Stimulated activated CD8-positive, alpha-beta memory T cell treated with anti-CD3 and anti-CD28 coated beads, Interleukin-7, amount 100 ng/mL, for 4 hours (primary cell): Measurements from ENCODE around the gene PHF23.
"Not testable (repeated sequence)": the region's sequence is repeated elsewhere in the genome, so short reads cannot be mapped to it uniquely, and the experiment has no call there.

ENCODE experiments used
- DNase-seq, 2 donors: peaks; one replicate each; pipeline ENCODE4 v3.0.0-alpha.2; 2020; ENCODE audit warnings: low read depth in 2 of 2

The PHF23 gene

DNA sequence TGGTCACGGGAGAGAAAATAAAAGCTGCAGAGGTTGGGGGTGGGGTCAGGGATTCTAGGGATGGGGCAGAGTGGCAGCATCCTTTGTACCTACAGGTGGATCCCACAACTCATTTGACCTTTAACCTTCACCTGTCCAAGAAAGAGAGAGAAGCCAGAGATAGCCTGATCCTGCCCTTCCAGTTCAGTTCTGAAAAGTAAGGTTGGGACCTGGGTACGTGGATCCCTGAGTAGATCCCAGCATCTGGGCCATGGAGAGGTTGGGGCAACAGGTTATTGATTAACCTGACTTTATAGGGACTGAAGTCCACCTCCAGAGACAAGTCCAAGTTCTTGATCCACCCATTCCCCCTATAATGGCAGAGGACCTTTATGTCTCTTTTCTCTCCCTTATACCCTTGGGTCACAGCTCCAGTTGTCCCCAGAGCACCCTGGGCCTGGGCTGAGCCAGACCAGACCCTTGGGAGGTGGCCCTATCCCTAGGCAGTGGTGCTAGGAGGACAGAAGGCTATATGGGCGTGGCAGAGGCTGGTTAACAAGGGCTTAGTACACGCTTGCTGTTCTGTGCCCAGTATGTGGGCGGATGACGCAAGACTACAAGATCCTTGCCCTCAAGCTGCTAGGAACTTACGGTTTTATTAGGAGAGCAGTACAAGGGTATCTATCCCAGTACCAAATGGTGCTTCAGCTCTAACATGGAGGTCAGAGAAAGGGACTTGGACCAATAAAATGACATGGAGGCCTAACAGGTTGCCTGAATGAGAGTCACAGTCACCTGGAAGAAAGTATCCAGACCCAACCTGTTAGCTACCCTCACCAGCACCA is 19.7 kb upstream of the PHF23 start:
- no peak for DNase-seq

DNA sequence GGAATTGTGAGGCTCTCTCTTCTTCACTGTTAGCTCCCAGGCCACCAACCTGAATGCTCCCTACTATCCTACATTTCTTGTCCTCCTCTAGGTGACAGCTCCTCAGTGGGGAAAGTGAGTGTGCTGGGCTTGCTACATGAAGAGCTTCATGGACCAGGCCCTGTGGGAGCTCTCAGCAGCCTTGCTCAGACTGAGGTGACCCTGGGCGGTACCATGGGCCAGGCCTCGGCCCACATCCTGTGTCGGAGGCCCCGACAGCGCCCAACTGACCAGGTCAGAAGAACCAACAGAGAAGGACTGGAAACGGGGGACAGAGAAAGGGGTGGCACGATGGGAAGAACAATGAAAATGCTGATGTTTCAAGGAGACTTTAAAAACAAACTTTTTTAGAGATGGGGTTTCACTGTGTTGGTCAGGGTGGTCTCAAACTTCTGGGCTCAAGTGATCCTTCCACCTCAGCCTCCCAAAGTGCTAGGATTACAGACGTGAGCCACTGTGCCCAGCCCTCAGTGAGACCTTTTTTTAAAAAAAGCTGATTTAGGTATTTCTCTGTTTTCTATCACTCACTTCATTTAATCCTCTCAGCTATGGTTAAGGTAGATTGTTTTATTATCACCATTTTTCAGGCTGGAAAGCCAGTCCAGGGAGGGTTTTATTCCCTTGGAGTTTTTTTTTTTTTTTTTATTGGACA is 17.7 kb upstream of the PHF23 start:
- DNase-seq, result no peak

DNA sequence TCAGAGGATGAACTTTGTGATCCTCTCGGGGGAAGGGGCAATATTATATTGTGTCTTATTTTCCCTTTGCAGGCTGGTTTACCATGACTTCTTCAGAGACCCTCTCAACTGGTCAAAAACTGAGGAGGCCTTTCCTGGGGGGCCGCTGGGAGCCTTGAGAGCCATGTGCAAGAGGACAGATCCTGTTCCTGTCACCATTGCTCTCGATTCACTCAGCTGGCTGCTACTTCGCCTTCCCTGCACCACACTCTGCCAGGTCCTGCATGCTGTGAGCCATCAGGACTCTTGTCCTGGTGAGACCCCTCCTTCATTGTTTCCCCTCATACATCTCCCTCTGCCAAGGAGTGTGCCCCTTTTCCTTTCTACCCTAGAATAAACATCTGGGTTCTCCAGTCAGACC is 15.3 kb upstream of the PHF23 start:
- DNase-seq, result no peak

DNA sequence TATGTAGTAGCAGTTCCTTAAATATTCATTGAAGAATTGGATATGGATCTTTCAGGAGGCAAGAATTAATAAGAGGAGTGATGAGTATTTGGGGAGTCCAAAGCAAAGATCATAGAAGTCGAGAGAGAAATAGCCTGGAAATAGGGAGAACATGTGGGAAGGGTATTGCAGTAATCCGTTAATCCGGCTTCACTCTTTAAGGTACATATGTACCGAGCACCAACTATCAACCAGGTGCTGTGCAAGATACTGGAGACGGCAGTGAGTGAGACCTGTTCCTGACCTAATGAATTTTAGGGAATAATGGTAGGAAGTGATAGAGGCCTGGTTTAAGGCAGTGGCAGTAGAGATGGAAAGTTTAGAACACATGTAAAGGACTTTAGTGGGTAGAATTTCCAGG is 13.8 kb upstream of the PHF23 start:
- no peak for DNase-seq

DNA sequence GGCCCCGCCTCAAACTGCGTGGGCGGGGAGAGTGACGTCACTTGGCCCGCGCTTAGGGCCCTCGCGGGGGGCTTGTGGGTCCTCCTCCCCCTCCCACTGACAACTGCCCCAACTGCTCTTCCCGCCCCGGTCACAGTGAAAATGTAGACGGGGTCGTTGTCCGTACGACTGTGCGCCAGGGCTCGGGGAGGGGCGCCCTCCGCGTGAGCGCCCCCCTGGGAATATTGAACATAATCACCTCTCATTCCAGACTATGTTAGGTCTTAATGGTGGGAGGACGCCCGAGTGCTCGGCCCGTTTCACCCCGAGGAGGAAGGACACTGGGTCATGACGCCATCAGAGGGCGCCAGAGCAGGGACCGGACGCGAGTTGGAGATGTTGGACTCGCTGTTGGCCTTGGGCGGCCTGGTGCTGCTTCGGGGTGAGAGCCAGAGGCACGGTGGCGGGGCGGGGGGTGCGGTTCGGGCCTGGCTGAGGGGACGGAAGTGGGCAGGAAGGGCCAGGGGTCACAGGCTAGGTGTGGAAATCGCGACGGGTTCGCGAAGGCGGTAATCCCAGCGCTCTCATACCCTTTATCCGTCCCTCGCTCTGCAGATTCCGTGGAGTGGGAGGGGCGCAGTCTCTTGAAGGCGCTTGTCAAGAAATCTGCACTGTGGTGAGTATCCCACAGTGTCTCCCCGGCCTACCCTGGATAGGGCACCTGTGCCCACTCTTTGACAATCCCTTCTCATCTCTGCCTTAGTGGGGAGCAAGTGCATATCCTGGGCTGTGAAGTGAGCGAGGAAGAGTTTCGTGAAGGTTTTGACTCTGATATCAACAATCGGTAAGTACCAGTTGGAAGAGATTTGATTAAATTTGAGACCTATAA is 13.2 kb upstream of the PHF23 start, which contains the start of gene ELP5:
Gene ELP5 (plus strand): TSS at position 40 of the 868 bp plus-strand sequence. CDS start 336 bp downstream, at position 376.
- DNase-seq, result peak; percentile 79 to 80

DNA sequence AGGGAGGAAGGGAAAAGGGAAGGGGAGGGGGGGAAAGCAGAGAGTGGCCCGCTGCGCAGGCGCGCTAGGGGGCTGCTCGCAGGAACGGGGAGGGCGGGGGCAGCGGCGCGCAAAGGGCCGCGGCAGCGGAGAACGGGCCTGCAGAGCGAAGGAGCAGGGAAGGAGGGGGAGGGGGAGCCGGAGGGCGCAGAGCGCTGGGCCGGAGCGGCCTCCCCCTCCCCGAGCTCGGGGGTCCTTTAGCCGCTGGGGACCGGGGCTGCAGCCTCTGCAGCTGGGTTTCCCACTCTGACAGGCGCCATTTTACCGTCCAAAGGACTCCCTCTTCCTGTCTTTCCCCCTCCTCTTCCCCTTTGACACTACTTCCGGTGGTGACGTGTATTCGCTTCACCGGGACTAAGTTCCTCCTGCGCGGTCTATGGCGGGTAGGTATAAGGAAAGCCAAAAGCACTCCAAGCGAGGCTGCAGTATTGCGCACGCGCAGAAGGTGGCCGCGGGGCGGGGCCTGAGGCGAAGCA is 12.5 kb upstream of the PHF23 start, which contains the start of gene CTDNEP1:
Gene CTDNEP1 (minus strand): TSS at position 74 of the 515 bp plus-strand sequence. CDS start 438 bp downstream, outside the sequence.
- DNase-seq, result peak; percentile 97 to 99

DNA sequence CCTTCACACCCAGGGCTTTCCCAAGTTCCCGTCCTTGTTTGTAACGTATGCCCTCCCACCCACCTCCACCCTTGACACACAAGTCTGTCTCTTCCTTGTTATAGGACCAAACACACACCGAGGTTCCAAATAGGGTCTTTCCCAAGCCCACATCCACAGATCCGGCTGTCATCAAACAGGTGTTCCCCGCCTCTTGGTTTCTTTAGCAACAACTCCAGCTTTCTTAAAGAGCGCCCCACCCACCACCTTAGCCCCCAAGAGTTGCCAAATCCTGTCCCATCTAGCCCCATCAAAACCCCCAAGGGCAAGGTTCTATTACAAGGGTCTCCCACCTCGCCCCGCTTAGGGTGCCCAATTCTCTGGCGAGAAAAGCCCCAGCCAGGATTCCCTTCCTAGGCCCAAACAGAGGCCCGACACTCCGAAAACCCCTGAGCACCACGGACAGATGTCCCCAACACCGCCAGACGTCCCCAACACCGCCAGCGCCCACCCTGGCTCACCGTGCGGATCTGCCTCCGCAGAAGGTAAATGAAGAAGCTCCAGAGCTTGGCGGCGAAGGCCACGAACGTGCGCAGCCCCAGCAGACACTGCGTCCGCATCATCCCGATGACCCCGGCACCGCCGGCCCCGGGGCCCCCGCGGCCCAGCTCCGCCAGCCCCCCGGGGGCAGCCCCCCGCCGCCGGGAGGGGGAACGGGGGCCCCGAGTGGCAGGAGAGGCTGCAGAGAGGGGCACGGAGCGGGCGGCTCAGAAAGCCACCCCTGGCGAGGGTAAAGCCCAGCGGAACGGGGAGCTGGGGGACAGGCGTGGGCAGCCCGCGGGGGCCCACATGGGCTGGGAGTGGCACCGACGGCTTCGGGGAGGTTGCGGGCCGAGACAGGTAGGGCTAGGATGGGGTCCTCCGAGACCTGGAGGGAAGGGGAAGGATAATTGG is 11.7 kb upstream of the PHF23 start:
- DNase-seq, result no peak

DNA sequence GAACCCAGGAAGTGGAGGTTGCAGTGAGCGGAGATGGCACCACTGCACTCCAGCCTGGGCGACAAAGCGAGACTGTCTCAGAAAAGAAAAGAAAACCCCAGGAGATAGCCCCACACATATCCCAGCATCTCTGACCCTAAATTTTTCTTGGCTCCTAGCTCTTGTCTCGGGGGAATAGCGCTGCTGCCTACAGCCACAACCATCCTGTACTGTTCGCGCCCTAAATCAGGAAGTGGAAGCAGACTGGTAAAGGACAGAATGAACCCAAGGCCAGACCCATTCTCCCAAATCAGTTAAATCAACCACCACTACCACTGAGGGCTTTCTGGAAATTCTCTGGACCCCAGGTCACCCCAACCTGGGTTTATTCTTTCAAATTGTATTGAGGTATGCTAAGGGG is 10.6 kb upstream of the PHF23 start:
- DNase-seq, result no peak

DNA sequence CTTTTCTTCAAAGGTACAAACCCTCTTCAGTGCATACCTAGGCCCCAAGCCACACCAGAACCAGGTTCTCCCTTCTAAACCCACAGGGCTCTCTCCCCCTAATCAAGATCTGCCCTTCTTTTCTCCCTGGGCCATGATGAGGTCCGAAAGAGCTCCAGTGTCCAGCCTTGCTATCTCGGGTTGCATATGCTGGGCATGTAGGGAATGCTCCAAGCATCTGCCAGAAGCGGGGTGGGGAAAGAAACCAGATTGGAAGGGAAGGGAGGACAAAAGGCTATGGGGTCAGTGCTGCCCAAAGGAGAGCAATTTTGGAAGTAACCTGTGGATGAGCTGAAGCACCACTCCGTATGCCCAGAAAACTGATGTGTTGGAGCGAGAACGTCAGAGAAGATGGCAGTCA is 10.0 kb upstream of the PHF23 start:
- no peak for DNase-seq

DNA sequence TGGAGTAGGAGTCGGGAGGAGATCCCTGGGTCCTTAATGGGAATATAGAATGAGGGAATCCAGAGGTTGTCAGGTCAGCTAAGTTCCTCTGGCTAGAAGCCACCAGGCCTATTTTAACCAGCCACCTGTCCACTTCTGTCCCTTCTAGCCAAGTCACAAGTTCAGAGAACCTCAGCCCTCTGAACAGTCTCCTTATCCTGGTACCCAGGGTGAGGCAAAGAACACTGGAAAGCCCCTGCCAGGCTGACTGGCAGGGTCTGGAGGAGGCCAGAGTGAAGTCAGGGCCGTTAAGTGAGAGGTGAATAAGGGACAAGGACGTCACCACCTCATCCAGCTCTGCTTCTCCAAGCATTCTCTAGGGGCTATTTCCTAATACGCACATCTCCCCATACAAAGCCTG is 9.5 kb upstream of the PHF23 start:
- DNase-seq, result no peak

DNA sequence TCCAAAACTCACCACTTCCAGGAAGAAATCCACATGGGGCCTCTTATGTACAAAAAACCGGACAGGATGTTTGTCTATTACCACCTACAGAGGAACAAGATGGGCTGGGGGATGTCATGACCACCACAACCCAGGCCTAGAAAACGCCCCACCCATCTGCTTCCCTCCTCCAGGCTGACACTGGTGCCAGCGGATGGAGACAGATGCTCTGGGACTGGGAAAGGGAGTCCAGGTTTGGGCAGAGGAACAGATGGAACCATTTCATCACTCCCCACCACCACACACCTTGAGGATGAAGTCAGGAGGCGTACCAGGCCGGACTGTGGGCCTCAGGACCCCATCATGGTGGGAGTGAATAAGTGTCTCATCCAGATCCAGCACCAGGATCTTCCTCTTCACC is 7.5 kb upstream of the PHF23 start:
- DNase-seq, result no peak

DNA sequence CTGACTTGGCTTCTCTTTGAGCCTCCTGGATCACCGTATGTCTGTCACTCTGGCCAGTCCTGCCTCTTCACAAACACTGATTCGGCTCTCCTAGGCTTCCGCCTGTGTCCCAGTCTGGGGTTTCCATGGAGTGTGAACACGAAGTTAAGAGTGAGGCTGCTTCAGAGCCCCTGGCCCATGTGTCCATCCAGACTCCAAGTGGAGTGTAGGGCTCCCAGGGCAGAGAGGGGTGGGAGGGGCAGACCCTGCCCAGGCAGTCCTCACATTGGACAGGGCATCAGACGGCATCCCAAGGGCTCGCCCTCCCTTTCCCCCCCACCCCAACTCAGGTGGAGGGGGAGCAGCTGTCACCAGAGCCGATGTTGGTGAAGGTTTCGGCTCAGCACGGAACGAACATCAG is 4.6 kb upstream of the PHF23 start:
- not testable (repeated sequence) for DNase-seq

DNA sequence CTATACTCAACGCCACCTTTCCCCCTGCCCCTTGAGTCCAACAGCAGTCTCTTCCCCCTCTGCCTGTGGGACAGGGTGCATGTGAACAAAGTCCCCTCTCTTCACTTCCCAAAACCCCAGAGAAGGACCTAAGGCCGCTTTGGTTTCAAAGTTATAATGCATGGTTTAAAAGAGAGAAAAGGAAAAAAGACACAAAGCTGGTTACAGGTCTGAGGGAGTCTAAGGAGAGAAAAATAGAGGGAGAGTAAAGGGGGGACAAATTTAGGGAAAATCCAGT is 4.1 kb upstream of the PHF23 start:
- no peak for DNase-seq

DNA sequence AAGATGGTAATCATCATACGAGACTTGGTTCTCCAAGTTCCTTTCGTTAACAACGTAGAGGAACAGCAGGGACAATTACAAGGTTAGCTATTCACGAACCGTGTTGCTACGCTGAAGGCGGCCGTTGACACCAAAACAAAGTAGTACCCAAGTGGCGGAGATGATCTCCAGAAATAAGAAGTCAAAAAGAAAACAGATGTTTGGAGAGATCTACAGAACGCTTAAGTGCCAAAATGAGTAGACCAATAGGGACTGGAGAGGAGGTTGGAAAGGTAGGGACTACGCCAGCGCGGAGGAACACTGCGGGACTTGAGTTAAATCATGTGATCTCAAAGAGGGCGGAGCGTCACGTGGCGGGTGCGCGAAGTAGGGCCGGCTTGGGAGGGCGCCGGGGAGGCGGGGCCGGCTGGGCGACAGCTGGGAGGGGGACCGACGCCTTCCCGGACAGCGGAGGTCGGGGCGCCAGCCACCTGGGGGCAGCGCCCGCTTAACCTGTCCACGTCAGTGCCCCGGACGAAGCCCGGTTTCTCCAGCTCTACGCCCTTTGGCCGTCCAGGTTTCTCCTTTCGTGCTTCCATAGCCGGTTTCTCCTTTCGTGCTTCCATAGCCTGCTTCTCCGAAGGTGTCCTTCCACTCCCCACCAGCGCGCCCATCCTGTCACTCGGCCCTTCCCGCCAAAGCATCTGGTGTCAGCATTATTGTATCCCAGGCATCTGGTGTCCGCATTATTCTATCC is 3.6 kb upstream of the PHF23 start:
- DNase-seq, result peak; percentile 89 to 91

DNA sequence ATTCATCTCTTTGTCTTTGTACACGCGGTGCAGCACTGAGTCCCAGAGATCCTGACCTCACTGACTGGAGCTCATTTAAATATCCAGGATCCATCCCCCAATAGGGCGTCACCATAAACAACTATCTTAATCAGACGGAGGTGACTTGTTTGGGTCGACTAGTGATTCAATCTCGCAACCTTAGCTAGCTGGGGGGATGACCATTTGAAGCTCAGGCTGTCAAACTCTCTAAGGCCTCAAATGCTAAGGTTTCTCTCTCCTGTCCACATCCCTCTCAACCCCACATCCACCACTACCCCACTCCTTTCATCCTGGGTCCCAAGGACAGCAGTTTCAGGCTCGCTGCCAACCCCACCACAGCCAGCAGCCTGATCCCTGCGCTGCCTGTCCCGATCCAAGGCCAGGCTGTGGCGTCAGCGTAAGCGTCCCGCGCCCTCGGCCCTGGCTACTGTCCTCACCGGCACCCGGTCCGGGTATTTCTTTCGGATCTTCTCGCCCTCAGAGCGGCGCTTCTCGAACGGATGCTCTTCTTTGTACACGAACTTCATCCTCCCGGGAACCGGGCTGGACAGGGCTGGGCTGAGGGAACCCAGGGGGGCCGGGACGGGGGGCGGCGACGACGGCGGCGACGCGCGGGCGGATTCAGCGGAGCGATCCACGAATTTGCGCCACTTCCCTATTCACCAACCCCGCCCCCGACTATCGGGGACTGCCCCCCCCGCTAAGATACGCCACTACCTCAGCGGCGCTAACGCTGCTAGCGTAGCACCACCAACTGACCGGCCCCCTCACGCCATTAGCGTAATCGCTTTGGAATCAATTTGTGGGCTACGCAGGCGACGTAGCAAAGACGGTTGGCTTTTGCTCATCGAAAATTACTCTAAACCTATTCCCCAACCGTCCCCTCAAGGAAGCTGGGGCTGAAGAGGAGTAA is 2.8 kb upstream of the PHF23 start, which contains the start of gene GABARAP:
Gene GABARAP (minus strand): TSS at position 667 of the 934 bp plus-strand sequence. CDS start 119 bp downstream, at position 548.
- DNase-seq, result peak; percentile 89

DNA sequence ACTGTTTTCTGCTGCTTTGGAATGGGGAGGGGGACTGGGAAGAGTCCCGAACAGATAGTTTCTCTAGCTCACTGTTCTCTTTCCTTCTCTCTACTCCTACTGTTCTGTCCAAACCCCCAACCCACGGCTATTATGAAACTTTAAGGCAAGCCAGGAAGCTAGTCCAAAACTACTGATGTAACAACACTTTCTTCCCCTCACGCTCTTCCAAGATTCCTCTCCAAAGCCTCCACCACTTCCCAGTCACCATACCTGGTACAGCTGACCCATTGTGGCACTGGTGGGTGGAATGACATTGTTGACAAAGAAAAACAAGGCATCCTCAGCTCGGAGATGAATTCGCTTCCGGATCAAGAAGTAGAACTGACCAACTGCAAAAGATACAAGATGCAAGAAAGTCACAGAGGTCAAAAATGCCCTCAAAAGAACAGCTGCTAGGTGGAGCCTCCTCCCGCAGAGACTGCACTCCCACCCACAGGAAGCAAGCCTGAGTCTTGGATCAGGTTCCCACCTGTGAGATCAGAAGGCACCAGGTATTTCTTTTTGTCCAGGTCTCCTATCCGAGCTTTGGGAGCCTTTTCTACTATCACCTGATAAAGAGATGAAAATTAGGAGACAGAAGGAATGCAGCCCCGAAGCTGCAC is 2.0 kb upstream of the PHF23 start:
- no peak for DNase-seq

DNA sequence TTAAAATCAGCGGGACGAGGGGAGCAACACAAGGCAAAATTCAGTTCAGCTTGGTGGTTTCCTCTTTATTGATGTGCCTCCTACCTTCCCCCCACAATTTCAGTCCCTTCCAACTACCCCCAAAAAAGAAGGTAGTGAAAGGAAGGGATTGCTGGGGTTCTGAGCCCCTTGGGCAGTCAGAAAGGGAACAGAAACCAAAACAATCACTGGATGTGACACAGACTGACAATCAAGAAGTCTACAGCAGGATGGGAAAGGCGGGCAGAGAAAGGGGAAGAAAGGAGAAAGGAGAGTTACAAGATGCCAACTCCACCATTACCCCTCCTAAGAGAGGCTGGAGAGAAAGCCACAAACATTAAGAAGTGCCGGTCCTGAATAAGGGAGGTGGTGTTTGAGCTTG is 1.1 kb upstream of the PHF23 start:
- no peak for DNase-seq

DNA sequence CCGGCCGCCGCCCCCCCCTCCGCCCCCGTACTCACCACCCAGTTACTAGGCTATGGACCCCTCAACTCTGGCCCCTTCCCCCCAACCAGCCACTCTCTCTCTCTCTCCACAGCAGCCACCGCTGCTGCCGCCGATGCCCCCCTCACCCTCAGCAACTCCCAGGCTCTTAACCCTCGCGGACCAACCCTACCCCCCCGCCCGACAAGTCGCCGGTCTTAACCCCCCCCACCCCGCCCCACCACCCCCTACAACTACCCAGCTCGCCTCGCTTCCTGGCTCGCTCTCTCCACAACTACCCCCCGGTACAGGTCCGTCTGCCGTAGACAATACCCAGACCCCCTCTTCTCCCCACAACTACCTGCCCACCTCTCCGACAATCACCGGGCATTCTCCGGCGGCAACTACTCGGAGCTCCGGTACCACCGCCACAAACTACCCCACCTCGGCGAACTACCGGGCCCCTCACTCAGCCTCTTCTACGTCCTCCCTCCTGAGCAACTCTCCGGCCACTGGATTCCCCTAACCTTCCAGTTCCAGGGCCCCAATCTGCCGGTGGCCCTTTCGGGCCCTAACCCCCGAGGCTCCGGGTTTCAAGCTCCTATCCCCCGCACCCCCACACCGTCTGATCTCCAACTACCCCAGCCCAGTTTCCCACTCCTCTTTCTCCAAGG is 702 bp downstream of the PHF23 start:
- DNase-seq, result no peak
